Glutamatergic neuron (in vitro differentiated cells): Measurements from ENCODE around the gene ROR1. TPM values are rescaled to one million over a fixed set of nuclear protein-coding genes. Genes with fewer than 3 reads are reported as not detected.

ENCODE experiments used
- DNase-seq: peaks from one replicate; pipeline ENCODE4 v3.0.0; 2022
- H3K27ac Mint-ChIP-seq: one replicate; pipeline ENCODE4 v1.8.0; 2020; ENCODE audit warnings: mild to moderate bottlenecking, mixed read lengths, inconsistent platforms; ENCODE audit not compliant: unreplicated experiment
- H3K27me3 Mint-ChIP-seq: one replicate; pipeline ENCODE4 v1.8.0; 2020; ENCODE audit warnings: mild to moderate bottlenecking, moderate library complexity, mixed read lengths, inconsistent platforms; ENCODE audit not compliant: unreplicated experiment
- H3K36me3 Mint-ChIP-seq: one replicate; pipeline ENCODE4 v1.8.0; 2020; ENCODE audit warnings: mild to moderate bottlenecking, mixed read lengths, inconsistent platforms; ENCODE audit not compliant: unreplicated experiment
- H3K4me1 Mint-ChIP-seq: one replicate; pipeline ENCODE4 v1.8.0; 2020; ENCODE audit warnings: mild to moderate bottlenecking, low read depth, mixed read lengths, inconsistent platforms; ENCODE audit not compliant: unreplicated experiment
- H3K4me3 Mint-ChIP-seq: one replicate; pipeline ENCODE4 v1.8.0; 2020; ENCODE audit warnings: mild to moderate bottlenecking, mixed read lengths, inconsistent platforms; ENCODE audit not compliant: unreplicated experiment
- H3K9me3 Mint-ChIP-seq: one replicate; pipeline ENCODE4 v1.8.0; 2020; ENCODE audit warnings: mild to moderate bottlenecking, moderate library complexity, mixed read lengths, inconsistent platforms; ENCODE audit not compliant: unreplicated experiment
- total RNA-seq: library from RNA; stranded (reverse); fragmentation: NEBNext Ultra II Directional; extraction: Animal tissue kit (Norgen Biotek cat#: 25700); gene quantifications from one replicate; pipeline ENCODE4 v1.2.1, GENCODE V29; 2021; ENCODE audit not compliant: unreplicated experiment
- TF ChIP-seq, protein P1 (sequence below): fragments of 200-600 bp; sonication (generic); IDR thresholded peaks from one replicate; pipeline ENCODE4 v1.5.0; 2021; ENCODE audit not compliant: partially characterized antibody, unreplicated experiment

Gene ROR1
- total RNA-seq, 1 donor from 2014 or later = 11.3 TPM

DNA sequence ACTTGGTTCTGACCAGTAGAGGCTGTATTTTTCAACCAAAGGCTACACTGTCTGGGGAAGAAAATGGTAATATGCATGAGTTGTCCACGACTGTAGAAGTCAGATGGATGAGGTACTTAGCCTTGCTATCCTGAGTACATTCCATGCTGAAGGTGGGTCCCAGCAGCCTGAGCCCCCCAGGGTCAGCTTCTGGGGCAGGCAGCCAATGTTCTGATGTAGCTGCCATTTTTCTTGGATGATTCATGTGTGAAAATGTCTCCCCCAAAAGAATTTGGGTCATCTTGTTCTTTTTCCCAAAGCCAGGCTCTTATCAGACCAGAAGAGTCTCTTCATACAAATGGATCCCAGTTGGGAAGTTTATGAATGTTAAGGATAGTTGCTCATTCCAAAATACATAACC lies 257.4 kb downstream of the ROR1 start:
- Mint-ChIP-seq H3K4me1 (no peaks in the 10 kb centered on the region), H3K27me3 (peaks cover 1% of the 10 kb centered on the region), H3K4me3 (no peak overlapping the region), H3K27ac (no peak overlapping the region), H3K9me3 (no peaks in the 10 kb centered on the region), H3K36me3 (no peaks in the 10 kb centered on the region)
- TF ChIP-seq, protein P1, sequence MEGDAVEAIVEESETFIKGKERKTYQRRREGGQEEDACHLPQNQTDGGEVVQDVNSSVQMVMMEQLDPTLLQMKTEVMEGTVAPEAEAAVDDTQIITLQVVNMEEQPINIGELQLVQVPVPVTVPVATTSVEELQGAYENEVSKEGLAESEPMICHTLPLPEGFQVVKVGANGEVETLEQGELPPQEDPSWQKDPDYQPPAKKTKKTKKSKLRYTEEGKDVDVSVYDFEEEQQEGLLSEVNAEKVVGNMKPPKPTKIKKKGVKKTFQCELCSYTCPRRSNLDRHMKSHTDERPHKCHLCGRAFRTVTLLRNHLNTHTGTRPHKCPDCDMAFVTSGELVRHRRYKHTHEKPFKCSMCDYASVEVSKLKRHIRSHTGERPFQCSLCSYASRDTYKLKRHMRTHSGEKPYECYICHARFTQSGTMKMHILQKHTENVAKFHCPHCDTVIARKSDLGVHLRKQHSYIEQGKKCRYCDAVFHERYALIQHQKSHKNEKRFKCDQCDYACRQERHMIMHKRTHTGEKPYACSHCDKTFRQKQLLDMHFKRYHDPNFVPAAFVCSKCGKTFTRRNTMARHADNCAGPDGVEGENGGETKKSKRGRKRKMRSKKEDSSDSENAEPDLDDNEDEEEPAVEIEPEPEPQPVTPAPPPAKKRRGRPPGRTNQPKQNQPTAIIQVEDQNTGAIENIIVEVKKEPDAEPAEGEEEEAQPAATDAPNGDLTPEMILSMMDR = no peak
- no peak for DNase-seq

DNA sequence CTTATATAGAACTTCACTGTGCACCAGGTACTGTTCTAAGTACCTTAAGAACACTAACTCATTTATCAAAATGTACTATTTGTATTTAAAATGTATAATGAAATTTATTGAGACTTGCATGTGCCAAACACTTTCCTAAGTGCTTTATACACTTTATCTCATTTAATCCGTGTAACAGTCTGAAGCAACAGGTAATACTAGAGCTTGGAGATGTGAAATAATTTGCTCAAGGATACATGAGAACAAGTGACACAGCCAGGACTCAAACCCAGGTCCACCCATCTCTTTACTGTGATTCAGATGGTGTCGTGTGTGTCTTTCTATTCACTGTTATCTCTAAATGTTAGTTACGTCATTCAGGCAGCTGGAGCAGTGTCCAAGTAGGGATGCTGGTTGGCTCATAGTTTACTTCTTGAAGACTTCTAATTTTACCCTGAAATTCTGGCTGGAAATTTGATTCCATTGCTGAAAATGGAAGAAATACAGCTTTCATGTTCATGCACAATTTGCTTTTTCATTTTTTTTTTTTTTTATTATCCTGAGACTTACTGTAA lies 259.9 kb downstream of the ROR1 start:
- TF ChIP-seq, protein P1 = no peak
- DNase-seq = no peak
- no peak overlapping the region for H3K4me3 Mint-ChIP-seq
- H3K4me1 Mint-ChIP-seq = no peaks in the 10 kb centered on the region
- no peak overlapping the region for H3K27ac Mint-ChIP-seq
- H3K27me3 Mint-ChIP-seq = peaks cover 2% of the 10 kb centered on the region
- no peaks in the 10 kb centered on the region for H3K36me3 Mint-ChIP-seq
- H3K9me3 Mint-ChIP-seq = no peaks in the 10 kb centered on the region

DNA sequence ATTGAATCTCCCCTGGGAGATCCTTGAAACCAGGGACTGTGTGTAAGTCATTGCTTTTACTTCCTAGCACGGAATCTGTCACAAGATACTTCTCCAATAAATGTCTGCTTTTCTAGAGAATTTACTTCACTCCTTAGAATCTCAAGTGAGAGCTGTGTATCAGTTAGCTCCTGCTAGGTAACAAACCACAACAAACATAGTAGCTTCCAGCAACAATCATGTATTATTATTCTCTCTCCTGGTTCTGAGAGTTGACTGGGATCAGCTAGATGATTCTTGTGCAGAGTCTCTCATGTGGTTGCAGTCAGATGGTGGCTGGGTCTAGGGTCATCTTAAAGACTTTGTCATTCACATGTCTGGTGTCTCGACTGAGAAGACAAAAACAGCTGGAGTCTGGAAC lies 262.7 kb downstream of the ROR1 start:
- Mint-ChIP-seq H3K9me3 (no peaks in the 10 kb centered on the region), H3K27ac (no peak overlapping the region), H3K4me3 (no peak overlapping the region), H3K27me3 (peaks cover 2% of the 10 kb centered on the region), H3K36me3 (no peaks in the 10 kb centered on the region), H3K4me1 (no peaks in the 10 kb centered on the region)
- DNase-seq = no peak
- TF ChIP-seq, protein P1 = no peak

DNA sequence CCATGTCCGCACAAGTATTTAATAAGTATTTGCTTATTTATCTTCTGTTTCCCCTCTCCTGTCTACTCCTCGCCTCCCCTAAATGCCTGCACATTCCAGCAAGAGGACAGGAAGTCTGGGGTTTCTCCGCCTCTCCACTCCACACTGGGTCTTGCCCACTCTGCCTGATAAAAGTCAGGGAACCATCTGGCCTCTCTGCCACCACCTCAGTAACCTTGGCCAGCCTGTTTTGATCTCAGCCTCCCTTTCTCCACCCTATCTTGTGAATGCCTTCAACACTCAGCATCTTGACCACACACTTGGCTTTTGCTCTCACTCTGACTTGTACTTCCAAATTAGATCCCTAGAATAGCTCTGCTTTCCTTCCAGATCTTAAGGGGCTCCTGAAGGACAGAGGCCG lies 264.3 kb downstream of the ROR1 start:
- no peak overlapping the region for H3K4me3 Mint-ChIP-seq

DNA sequence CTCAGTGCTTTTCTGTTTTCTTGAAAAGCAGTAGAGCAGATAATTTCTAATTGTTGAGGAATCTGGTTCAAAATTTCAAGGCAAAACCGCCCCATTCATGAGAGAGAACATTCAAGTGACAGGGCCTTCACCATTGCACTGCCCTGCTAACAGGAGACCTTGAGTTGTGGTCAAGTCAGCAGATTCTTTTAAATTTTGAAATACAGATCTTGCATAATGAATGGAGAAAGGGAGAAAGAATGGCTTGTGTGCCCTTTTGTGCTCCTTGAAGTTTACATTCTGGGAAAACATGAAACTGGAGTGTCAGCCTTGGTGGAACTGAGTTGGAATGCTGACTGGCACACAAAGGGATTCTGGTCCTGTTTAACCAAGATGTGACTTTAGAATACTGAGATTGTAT lies 265.1 kb downstream of the ROR1 start:
- DNase-seq = no peak
- TF ChIP-seq, protein P1 = no peak
- Mint-ChIP-seq H3K27ac (no peak overlapping the region), H3K36me3 (no peaks in the 10 kb centered on the region), H3K9me3 (no peaks in the 10 kb centered on the region), H3K4me1 (peaks cover 3% of the 10 kb centered on the region), H3K27me3 (peaks cover 3% of the 10 kb centered on the region), H3K4me3 (no peak overlapping the region)

More for the DNA sequence above, 264.3 kb downstream of the ROR1 start:
- Mint-ChIP-seq H3K27me3 (peaks cover 2% of the 10 kb centered on the region), H3K27ac (no peak overlapping the region), H3K36me3 (no peaks in the 10 kb centered on the region), H3K4me1 (peaks cover 3% of the 10 kb centered on the region), H3K9me3 (no peaks in the 10 kb centered on the region)
- TF ChIP-seq, protein P1 = no peak
- DNase-seq = no peak
